Upper lobe of left lung (tissue), 4 donors: ENCODE results near the gene OLIG2.

Experiments
- POLR2A ChIP-seq, 4 donors: fragments of 450-650 bp; IDR thresholded peaks; one replicate each; pipeline ENCODE4 v1.5.1; 2016 to 2017; ENCODE audit warnings: antibody characterized with exemption in 4 of 4, mild to moderate bottlenecking in 2 of 4
- POLR2AphosphoS5 ChIP-seq, 2 donors: sonication (generic); formaldehyde crosslinking; IDR thresholded peaks; one replicate each; pipeline ENCODE4 v1.5.1; 2017; ENCODE audit warnings: antibody characterized with exemption in 2 of 2
- TF ChIP-seq, protein P1 (sequence below), 6 experiments: fragments of 450-650 bp in 4 of 6; fragments of 200-600 bp in 2 of 6; sonication (generic) in 2 of 6; IDR thresholded peaks; one replicate each; pipeline ENCODE4 v1.5.1; 2016 to 2019; ENCODE audit warnings: antibody characterized with exemption in 6 of 6

DNA sequence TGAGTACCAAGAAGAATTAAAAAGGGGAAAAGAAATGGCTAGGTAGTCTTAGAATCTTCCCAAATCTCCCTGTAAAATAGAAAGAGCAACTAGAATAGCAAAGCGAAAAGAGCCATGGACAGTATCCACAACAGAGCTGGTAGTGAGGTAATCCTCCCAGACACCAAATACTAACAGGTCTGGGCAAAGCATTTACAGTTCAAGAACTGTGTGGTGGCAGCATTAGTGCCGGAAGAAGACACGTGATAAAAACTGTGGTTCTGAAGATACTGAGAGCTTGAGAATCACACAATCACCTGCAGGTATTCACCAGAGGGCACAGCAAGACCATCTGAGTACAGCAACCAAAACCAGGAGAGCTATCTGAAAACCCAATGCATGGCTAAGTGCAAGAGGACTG is 31.8 kb upstream of the OLIG2 start:
- TF ChIP-seq, protein P1, sequence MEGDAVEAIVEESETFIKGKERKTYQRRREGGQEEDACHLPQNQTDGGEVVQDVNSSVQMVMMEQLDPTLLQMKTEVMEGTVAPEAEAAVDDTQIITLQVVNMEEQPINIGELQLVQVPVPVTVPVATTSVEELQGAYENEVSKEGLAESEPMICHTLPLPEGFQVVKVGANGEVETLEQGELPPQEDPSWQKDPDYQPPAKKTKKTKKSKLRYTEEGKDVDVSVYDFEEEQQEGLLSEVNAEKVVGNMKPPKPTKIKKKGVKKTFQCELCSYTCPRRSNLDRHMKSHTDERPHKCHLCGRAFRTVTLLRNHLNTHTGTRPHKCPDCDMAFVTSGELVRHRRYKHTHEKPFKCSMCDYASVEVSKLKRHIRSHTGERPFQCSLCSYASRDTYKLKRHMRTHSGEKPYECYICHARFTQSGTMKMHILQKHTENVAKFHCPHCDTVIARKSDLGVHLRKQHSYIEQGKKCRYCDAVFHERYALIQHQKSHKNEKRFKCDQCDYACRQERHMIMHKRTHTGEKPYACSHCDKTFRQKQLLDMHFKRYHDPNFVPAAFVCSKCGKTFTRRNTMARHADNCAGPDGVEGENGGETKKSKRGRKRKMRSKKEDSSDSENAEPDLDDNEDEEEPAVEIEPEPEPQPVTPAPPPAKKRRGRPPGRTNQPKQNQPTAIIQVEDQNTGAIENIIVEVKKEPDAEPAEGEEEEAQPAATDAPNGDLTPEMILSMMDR (IDR thresholded peaks at IDR 0.05), result no peak
- TF ChIP-seq POLR2AphosphoS5 (IDR thresholded peaks at IDR 0.05) (no peak), POLR2A (IDR thresholded peaks at IDR 0.05) (no peak)
